ENCODE measurements around the gene ABI3BP. TPM values are rescaled to one million over a fixed set of nuclear protein-coding genes. Genes with fewer than 3 reads are reported as not detected.

Gene ABI3BP
- total and polyA plus RNA-seq, 2 experiments from 2014 or later = 0.42 to 0.57 TPM

DNA sequence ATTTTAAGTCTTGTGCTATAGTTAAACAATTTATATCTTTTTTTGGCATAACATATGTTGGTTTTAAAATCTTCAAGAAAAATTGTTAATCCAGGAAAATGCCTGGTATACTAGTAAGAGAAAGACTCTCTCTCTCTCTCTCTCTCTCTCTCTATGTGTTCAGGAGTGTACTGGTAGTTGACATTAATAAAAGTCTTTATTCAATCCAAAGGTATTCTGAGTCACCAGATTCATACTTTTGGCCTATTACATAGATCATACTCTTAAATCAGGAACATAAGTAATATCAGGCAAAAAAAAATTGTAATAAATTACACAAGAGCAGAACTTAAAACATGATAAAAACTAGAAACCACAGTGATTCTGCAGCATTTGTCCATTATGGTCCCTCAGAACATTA, 213.7 kb downstream of the ABI3BP start:
- DNase-seq (ENCODE audit: low spot score) = no peak
- TF ChIP-seq CREB1 (CRISPR knock-in tag; IDR thresholded peaks at IDR 0.05; ENCODE audit: low read depth) (no peak), POLR2AphosphoS5 (IDR thresholded peaks at IDR 0.05; ENCODE audit: low read depth) (no peak), STAT1 (IDR thresholded peaks at IDR 0.05; ENCODE audit: unreplicated experiment) (no peak), ZNF114 (CRISPR knock-in tag; IDR thresholded peaks at IDR 0.05) (no peak), JUNB (IDR thresholded peaks at IDR 0.05; ENCODE audit: unreplicated experiment) (no peak), NANOG (IDR thresholded peaks at IDR 0.05; ENCODE audit: borderline replicate concordance) (no peak), ETS1 (IDR thresholded peaks at IDR 0.05) (no peak), ZNF331 (CRISPR knock-in tag; IDR thresholded peaks at IDR 0.05; ENCODE audit: low read depth) (no peak), EZH2 (IDR thresholded peaks at IDR 0.05; ENCODE audit: low read depth, unreplicated experiment) (no peak), EZH2phosphoT487 (IDR thresholded peaks at IDR 0.05; ENCODE audit: unreplicated experiment) (no peak)
- TF ChIP-seq, protein P1, sequence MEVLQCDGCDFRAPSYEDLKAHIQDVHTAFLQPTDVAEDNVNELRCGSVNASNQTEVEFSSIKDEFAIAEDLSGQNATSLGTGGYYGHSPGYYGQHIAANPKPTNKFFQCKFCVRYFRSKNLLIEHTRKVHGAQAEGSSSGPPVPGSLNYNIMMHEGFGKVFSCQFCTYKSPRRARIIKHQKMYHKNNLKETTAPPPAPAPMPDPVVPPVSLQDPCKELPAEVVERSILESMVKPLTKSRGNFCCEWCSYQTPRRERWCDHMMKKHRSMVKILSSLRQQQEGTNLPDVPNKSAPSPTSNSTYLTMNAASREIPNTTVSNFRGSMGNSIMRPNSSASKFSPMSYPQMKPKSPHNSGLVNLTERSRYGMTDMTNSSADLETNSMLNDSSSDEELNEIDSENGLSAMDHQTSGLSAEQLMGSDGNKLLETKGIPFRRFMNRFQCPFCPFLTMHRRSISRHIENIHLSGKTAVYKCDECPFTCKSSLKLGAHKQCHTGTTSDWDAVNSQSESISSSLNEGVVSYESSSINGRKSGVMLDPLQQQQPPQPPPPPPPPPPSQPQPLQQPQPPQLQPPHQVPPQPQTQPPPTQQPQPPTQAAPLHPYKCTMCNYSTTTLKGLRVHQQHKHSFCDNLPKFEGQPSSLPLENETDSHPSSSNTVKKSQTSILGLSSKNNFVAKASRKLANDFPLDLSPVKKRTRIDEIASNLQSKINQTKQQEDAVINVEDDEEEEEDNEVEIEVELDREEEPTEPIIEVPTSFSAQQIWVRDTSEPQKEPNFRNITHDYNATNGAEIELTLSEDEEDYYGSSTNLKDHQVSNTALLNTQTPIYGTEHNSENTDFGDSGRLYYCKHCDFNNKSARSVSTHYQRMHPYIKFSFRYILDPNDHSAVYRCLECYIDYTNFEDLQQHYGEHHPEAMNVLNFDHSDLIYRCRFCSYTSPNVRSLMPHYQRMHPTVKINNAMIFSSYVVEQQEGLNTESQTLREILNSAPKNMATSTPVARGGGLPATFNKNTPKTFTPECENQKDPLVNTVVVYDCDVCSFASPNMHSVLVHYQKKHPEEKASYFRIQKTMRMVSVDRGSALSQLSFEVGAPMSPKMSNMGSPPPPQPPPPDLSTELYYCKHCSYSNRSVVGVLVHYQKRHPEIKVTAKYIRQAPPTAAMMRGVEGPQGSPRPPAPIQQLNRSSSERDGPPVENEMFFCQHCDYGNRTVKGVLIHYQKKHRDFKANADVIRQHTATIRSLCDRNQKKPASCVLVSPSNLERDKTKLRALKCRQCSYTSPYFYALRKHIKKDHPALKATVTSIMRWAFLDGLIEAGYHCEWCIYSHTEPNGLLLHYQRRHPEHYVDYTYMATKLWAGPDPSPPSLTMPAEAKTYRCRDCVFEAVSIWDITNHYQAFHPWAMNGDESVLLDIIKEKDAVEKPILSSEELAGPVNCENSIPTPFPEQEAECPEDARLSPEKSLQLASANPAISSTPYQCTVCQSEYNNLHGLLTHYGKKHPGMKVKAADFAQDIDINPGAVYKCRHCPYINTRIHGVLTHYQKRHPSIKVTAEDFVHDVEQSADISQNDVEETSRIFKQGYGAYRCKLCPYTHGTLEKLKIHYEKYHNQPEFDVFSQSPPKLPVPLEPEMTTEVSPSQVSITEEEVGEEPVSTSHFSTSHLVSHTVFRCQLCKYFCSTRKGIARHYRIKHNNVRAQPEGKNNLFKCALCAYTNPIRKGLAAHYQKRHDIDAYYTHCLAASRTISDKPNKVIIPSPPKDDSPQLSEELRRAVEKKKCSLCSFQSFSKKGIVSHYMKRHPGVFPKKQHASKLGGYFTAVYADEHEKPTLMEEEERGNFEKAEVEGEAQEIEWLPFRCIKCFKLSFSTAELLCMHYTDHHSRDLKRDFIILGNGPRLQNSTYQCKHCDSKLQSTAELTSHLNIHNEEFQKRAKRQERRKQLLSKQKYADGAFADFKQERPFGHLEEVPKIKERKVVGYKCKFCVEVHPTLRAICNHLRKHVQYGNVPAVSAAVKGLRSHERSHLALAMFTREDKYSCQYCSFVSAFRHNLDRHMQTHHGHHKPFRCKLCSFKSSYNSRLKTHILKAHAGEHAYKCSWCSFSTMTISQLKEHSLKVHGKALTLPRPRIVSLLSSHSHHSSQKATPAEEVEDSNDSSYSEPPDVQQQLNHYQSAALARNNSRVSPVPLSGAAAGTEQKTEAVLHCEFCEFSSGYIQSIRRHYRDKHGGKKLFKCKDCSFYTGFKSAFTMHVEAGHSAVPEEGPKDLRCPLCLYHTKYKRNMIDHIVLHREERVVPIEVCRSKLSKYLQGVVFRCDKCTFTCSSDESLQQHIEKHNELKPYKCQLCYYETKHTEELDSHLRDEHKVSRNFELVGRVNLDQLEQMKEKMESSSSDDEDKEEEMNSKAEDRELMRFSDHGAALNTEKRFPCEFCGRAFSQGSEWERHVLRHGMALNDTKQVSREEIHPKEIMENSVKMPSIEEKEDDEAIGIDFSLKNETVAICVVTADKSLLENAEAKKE (CRISPR knock-in tag; IDR thresholded peaks at IDR 0.05) = no peak
- TF ChIP-seq, protein P2, sequence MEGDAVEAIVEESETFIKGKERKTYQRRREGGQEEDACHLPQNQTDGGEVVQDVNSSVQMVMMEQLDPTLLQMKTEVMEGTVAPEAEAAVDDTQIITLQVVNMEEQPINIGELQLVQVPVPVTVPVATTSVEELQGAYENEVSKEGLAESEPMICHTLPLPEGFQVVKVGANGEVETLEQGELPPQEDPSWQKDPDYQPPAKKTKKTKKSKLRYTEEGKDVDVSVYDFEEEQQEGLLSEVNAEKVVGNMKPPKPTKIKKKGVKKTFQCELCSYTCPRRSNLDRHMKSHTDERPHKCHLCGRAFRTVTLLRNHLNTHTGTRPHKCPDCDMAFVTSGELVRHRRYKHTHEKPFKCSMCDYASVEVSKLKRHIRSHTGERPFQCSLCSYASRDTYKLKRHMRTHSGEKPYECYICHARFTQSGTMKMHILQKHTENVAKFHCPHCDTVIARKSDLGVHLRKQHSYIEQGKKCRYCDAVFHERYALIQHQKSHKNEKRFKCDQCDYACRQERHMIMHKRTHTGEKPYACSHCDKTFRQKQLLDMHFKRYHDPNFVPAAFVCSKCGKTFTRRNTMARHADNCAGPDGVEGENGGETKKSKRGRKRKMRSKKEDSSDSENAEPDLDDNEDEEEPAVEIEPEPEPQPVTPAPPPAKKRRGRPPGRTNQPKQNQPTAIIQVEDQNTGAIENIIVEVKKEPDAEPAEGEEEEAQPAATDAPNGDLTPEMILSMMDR (conservative IDR thresholded peaks at IDR 0.05; ENCODE audit: low read depth in 2 of 2) = no peak
- TF ChIP-seq, protein P3, sequence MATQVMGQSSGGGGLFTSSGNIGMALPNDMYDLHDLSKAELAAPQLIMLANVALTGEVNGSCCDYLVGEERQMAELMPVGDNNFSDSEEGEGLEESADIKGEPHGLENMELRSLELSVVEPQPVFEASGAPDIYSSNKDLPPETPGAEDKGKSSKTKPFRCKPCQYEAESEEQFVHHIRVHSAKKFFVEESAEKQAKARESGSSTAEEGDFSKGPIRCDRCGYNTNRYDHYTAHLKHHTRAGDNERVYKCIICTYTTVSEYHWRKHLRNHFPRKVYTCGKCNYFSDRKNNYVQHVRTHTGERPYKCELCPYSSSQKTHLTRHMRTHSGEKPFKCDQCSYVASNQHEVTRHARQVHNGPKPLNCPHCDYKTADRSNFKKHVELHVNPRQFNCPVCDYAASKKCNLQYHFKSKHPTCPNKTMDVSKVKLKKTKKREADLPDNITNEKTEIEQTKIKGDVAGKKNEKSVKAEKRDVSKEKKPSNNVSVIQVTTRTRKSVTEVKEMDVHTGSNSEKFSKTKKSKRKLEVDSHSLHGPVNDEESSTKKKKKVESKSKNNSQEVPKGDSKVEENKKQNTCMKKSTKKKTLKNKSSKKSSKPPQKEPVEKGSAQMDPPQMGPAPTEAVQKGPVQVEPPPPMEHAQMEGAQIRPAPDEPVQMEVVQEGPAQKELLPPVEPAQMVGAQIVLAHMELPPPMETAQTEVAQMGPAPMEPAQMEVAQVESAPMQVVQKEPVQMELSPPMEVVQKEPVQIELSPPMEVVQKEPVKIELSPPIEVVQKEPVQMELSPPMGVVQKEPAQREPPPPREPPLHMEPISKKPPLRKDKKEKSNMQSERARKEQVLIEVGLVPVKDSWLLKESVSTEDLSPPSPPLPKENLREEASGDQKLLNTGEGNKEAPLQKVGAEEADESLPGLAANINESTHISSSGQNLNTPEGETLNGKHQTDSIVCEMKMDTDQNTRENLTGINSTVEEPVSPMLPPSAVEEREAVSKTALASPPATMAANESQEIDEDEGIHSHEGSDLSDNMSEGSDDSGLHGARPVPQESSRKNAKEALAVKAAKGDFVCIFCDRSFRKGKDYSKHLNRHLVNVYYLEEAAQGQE (IDR thresholded peaks at IDR 0.05; ENCODE audit: unreplicated experiment) = no peak
- H3K4me1 Mint-ChIP-seq = no peaks in the 10 kb centered on the region
- no peak for ATAC-seq
- H4K20me1 ChIP-seq (replicated peaks; ENCODE audit: insufficient read depth) = no peaks in the 10 kb centered on the region
- no peaks in the 10 kb centered on the region for H3K4me1 ChIP-seq (ENCODE audit: insufficient read depth)
- H3K4me3 ChIP-seq = no peak overlapping the region
- H3K9me2 ChIP-seq (ENCODE audit: insufficient read depth) = peaks cover 4% of the 10 kb centered on the region
- H3F3A ChIP-seq (replicated peaks; ENCODE audit: low read depth) = no peaks in the 10 kb centered on the region
- H3K27ac Mint-ChIP-seq = no peak overlapping the region
- no peak overlapping the region for H3K4me2 ChIP-seq
- H3K36me3 ChIP-seq (ENCODE audit: insufficient read depth) = no peaks in the 10 kb centered on the region
- H3K9me3 Mint-ChIP-seq = peaks cover 1% of the 10 kb centered on the region; the same call in 1 of the 3 replicates
- no peak overlapping the region for H2AFZ ChIP-seq
- H3K36me3 Mint-ChIP-seq (ENCODE audit: low read depth) = no peaks in the 10 kb centered on the region
- no peaks in the 10 kb centered on the region for H3K27me3 ChIP-seq (ENCODE audit: insufficient read depth)
- H3K27ac ChIP-seq (ENCODE audit: low read depth) = no peak overlapping the region
- no peaks in the 10 kb centered on the region for H3K27me3 Mint-ChIP-seq (ENCODE audit: insufficient read depth, low read depth, poor library complexity)
- no peak overlapping the region for H3K4me3 Mint-ChIP-seq
- H3K79me2 ChIP-seq (replicated peaks; ENCODE audit: insufficient read depth) = no peaks in the 10 kb centered on the region

Measured in GM23338 (cell line).